Body of pancreas (tissue), 4 donors: Measurements from ENCODE around the gene CAMK2D.

Experiments used
- CTCF ChIP-seq, 7 experiments: fragments of 450-650 bp in 4 of 7; fragments of 200-600 bp in 3 of 7; sonication (generic) in 3 of 7; IDR thresholded peaks; one replicate each; pipeline ENCODE4 v1.5.1; 2016 to 2019; ENCODE audit warnings: antibody characterized with exemption in 7 of 7
- POLR2A ChIP-seq, 3 donors: fragments of 450-650 bp; IDR thresholded peaks; one replicate each; pipeline ENCODE4 v1.6.1; 2016; ENCODE audit warnings: antibody characterized with exemption in 3 of 3, mild to moderate bottlenecking in 2 of 3

DNA sequence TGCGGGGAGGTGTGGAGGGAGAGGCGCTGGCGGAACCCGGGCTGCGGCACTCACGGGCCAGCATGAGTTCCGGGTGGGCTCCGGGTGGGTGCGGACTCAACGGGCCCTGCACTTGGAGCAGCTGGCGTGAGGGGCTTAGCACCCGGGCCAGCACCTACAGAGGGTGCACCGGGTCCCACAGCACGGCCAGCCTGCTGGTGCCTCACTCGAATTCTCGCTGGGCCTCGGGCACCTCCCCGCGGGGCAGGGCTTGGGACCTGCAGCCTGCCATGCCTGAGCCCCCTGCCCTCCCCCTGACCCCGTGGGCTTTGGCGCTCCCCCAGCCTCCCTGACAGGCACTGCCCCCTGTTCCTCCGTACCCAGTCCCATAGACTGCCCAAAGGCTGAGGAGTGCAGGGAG lies 10.8 kb upstream of the CAMK2D start:
- TF ChIP-seq CTCF (IDR thresholded peaks at IDR 0.05) (no peak), POLR2A (IDR thresholded peaks at IDR 0.05) (no peak)
